ENCODE data around the gene FGF6.

Gene FGF6, protein sequence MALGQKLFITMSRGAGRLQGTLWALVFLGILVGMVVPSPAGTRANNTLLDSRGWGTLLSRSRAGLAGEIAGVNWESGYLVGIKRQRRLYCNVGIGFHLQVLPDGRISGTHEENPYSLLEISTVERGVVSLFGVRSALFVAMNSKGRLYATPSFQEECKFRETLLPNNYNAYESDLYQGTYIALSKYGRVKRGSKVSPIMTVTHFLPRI

DNA sequence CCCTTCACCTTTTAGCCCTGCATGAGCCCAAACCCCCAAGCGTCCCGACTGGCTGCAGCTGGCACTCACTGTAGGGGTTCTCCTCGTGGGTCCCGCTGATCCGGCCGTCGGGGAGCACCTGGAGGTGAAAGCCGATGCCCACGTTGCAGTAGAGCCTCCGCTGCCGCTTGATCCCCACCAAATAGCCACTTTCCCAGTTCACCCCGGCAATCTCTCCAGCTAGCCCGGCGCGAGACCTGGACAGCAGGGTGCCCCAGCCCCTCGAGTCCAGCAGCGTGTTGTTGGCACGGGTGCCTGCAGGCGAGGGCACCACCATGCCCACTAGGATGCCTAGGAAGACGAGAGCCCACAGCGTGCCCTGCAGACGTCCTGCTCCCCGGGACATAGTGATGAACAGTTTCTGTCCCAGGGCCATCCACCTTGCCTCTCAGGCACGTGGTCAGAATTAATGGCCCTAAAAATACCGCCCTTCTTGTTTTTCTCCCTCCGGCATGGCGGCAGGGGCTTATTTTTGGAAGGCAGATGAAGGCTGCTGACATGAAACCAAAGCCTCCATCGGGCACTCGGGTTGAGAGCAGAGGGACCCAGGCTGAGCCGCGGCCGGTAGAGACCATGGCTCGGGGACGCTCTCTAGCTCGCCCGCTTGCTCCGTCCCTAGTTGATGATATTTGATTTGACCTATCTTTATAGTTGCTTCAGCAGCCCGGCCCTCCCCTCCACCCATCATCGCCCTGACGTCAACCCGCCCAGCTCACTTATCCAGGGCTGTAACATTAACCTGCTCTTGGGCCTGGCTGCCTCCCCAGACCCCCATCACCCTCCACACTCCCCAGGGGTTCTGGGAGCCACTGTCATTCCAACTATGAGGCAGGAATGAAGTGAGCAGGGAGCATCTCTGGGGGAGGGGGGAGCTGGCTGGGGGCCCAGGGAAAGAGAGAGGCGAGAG is at the start of gene FGF6:
Gene FGF6, minus strand, starts transcription at position 660 of the 946 bp plus-strand sequence. Its CDS starts 245 bp downstream, at position 415.
- no peak within 1 kb of the TSS for H3K27ac ChIP-seq
- TF ChIP-seq, protein P1, sequence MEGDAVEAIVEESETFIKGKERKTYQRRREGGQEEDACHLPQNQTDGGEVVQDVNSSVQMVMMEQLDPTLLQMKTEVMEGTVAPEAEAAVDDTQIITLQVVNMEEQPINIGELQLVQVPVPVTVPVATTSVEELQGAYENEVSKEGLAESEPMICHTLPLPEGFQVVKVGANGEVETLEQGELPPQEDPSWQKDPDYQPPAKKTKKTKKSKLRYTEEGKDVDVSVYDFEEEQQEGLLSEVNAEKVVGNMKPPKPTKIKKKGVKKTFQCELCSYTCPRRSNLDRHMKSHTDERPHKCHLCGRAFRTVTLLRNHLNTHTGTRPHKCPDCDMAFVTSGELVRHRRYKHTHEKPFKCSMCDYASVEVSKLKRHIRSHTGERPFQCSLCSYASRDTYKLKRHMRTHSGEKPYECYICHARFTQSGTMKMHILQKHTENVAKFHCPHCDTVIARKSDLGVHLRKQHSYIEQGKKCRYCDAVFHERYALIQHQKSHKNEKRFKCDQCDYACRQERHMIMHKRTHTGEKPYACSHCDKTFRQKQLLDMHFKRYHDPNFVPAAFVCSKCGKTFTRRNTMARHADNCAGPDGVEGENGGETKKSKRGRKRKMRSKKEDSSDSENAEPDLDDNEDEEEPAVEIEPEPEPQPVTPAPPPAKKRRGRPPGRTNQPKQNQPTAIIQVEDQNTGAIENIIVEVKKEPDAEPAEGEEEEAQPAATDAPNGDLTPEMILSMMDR (IDR thresholded peaks at IDR 0.05): no peak
- DNase-seq (ENCODE audit: low spot score): no peak

DNA sequence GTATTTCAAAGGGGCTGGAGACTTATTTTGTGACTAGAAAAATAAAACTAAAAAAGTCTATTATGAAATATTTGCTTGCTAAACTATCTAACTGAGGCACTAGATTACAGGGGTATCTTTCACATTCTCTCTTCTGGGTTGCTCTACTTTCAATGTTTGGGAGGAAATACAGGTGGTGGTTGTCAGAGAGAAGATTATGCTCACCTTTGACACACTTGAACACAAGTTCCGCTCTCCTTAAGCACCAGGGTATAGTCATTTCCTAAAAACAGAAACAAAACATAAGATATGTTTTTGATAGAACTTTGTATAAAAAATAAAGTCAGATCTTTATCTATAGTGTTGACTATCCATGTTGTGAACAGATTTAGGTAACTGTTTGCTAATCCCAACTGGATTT is 45.4 kb upstream of the FGF6 start:
- DNase-seq (ENCODE audit: low spot score): no peak
- TF ChIP-seq, protein P1 (IDR thresholded peaks at IDR 0.05): no peak
- no peak overlapping the region for H3K4me3 ChIP-seq
- H3K27ac ChIP-seq: no peak overlapping the region

More for the DNA sequence above, at the start of gene FGF6:
- H3K4me3 ChIP-seq: no peak within 1 kb of the TSS

DNA sequence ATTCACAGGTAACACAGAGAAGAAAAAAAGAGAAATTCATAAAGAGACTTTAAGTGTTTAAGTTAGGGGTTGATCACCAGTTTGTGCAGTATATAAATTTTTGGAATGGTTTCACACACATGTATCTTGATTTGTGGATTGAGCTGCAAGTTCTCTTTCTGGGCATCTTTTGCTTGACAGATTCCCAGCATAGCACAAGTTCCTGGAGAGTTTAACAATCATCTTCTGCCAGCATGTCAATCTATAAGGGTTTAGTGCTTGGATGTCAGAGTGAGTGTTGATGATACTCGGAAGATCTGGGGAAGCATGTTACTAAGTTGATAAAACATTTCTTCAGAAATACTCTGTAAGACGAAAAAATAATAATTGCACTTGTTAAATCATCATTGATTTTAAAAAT is 43.9 kb upstream of the FGF6 start:
- Histone ChIP-seq H3K4me3 (no peak overlapping the region), H3K27ac (no peak overlapping the region)
- TF ChIP-seq, protein P1 (IDR thresholded peaks at IDR 0.05): no peak
- no peak for DNase-seq (ENCODE audit: low spot score)

DNA sequence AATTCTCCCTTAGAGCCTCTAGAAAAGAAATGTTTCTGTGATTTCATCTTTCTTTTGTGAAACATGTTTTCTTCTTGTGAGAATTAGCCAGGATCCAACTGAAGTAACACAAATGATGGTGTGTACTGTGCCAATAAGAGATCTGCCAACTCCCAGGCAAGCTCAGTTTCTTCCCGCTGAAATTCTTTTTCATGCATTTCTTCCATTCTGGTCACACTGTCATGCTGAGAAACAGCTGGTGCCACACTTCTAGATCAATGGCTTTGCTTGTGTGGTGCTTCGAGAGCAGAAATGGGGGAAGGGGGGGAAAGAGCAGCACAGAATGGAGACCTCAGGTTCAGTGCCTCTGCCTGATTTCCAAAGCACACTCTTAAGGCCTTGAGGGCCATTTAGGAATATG is 41.4 kb upstream of the FGF6 start:
- no peak for DNase-seq (ENCODE audit: low spot score)
- Histone ChIP-seq H3K4me3 (no peak overlapping the region), H3K27ac (no peak overlapping the region)
- TF ChIP-seq, protein P1 (IDR thresholded peaks at IDR 0.05): no peak

DNA sequence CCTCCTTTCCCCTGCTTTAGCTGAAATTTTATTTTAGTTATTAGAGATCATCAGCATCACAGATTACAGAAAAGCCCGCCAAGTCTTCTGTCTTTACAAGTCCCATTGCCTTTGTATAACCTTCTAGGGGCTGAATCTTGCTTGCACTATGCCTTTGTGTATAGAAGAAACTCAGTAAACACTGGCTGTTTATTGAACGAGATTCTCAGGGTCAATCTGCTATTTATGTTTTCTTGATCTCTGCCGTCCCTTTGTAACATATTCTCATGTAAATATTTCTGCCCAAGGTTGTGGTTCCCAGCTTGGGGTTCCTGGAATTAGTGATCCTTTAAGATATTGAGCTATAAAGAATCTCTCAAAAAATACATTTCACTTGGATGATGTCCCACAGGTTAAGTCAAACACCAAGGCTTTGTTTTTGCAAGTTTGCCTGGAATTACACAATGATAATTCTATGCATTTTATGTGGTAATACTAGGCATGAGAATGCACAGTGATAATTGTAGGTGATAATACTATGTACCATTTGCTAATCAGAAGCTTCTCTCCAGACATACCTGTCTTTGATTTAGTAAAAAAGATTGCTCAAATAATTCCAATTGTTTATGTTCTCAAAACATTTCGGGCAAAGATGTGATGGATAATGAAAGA is 40.6 kb upstream of the FGF6 start:
- TF ChIP-seq, protein P1 (IDR thresholded peaks at IDR 0.05): no peak
- Histone ChIP-seq H3K4me3 (no peak overlapping the region), H3K27ac (no peak overlapping the region)
- DNase-seq (ENCODE audit: low spot score): no peak

DNA sequence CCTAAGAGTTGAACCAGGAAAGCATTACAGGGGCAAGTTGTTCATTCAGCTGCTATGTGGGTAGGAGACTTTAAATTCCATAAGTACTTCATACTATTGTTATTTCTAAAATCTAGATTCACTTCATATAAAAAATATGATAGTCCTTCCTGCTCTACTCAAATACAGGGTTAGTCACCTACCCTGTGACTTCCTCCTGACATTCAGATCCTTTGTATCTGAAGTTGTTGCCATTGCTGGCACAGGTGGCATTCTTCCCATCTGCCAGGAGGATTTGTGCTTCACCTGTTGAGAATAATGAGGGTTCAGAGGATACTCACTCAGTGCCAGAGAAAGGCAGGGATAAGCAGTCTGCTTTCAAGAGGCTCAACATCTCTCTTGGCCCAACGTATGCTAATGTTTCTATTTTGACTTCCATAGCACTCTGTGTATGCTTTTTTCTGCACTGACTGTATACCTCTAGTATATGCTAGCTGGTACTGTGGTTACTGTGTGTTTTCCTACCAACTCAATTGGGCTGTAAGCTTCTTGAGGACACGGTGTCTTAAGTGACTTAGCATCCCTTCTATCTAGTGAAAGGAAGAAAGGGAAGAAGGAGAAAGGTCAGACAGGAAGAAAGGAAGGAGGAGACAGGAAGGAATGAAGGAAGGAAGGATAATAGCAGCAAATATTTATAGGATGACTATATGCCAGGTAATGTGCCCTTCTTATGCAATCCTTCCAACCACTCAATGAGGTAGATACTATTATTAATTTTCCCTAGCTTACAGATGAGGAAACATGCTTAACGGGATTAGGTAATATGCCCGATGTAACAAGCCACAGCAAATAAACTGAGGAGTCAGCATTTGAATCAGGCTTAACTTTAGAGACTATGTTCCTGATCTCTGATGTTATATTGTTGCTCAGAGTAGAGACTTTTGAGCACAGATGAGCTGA is 38.5 kb upstream of the FGF6 start:
- TF ChIP-seq, protein P1 (IDR thresholded peaks at IDR 0.05): no peak
- Histone ChIP-seq H3K27ac (no peak overlapping the region), H3K4me3 (no peak overlapping the region)
- no peak for DNase-seq (ENCODE audit: low spot score)
